Urinary bladder (tissue), 4 donors: Measurements from ENCODE around the gene SORCS2. TPM values are rescaled to one million over a fixed set of nuclear protein-coding genes. Genes with fewer than 3 reads are reported as not detected.

Experiments
- DNase-seq: peaks from one replicate; pipeline ENCODE4 v3.0.0-alpha.2; 2015; ENCODE audit errors: extremely low spot score
- H3K27ac ChIP-seq: one replicate; pipeline ENCODE4 v1.5.1; 2013; ENCODE audit warnings: low read depth, mild to moderate bottlenecking, moderate library complexity
- H3K36me3 ChIP-seq: one replicate; pipeline ENCODE4 v1.6.1; 2013; ENCODE audit warnings: mild to moderate bottlenecking, moderate library complexity; ENCODE audit not compliant: insufficient read depth
- H3K4me1 ChIP-seq: one replicate; pipeline ENCODE4 v1.6.1; 2013; ENCODE audit warnings: mild to moderate bottlenecking, moderate library complexity; ENCODE audit not compliant: insufficient read depth
- H3K4me3 ChIP-seq: one replicate; pipeline ENCODE4 v1.5.1; 2013; ENCODE audit warnings: low read depth, low read length
- WGBS: extraction: QIAGEN DNeasy Blood & Tissue Kit; methylation state at CpG from one replicate; pipeline ENCODE4 v1.1.7; 2013; 5-methylcytosine and 5-hydroxymethylcytosine counted together
- polyA plus RNA-seq: library from polyadenylated mRNA; stranded (reverse); fragments of 200-250 nt; gene quantifications from one replicate; pipeline ENCODE4 v1.2.3, GENCODE V29; 2013
- total RNA-seq: library from RNA; depleted of rRNA; stranded (reverse); fragments of >200 nt; gene quantifications from one replicate; pipeline ENCODE4 v1.2.3, GENCODE V29; 2014
- donor health status: healthy with polysubstance abuse.
- donor health status: healthy.

SORCS2 gene
- total and polyA plus RNA-seq, 2 donors: 5.3 to 10.8 TPM

- Histone ChIP-seq H3K4me1 (no peaks in the 10 kb centered on the region), H3K4me3 (no peak overlapping the region), H3K36me3 (no peaks in the 10 kb centered on the region), H3K27ac (no peak overlapping the region)
- 78% methylated on average over 16 of the region's 16 CpGs for WGBS
- no peak for DNase-seq
Measured at GRCh38 chr4:7428261-7429068, 236.1 kb downstream of the SORCS2 start.

DNA sequence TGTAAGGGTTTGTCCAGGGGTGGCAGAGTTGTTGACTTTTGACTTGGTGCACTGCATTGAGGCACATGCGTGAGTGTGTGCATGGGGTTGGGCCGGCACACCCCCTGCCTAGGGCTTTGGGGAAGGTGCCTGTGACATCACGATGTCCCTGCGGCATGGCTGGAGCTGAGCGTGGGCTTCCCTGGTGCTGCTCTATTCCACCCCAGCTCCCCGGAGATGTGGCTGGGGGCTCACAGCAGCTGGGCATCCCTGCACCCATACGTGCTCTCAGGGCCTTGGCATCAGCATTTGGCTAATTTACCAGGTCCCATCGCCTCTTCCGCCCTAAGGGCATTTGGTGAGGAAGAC, 236.7 kb downstream of the SORCS2 start:
- H3K4me1 ChIP-seq: no peaks in the 10 kb centered on the region
- 90% methylated on average over 9 of the region's 9 CpGs for WGBS
- no peak for DNase-seq

DNA sequence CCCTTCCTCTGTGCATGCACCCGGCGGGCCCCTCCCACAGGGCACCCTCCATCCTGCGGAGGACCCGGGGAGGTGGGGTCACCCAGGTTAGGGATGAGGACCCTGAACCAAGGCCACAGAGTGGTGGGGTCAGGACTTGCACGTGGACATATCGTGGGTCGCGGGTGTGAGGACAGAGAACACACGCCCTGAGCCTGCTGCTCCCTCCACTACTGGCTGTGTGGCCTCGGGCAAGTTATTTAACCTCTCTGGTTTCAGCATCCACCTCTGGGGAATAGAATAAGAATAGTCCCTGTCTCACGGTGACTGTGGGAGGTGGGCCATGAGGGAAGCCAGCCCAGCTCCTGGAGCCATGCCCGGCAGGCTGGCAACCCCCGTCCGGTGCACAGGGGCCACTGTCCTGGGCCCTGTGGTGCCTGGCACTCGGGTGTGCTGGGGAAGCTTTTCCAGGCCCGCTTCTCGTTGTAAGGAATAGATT, 237.3 kb downstream of the SORCS2 start:
- Histone ChIP-seq H3K4me3 (no peak overlapping the region), H3K4me1 (no peaks in the 10 kb centered on the region), H3K36me3 (no peaks in the 10 kb centered on the region), H3K27ac (no peak overlapping the region)
- no peak for DNase-seq
- 77% methylated on average over 17 of the region's 17 CpGs for WGBS

More for the DNA sequence above, 236.7 kb downstream of the SORCS2 start:
- H3K27ac ChIP-seq: no peak overlapping the region
- H3K4me3 ChIP-seq: no peak overlapping the region
- H3K36me3 ChIP-seq: no peaks in the 10 kb centered on the region

DNA sequence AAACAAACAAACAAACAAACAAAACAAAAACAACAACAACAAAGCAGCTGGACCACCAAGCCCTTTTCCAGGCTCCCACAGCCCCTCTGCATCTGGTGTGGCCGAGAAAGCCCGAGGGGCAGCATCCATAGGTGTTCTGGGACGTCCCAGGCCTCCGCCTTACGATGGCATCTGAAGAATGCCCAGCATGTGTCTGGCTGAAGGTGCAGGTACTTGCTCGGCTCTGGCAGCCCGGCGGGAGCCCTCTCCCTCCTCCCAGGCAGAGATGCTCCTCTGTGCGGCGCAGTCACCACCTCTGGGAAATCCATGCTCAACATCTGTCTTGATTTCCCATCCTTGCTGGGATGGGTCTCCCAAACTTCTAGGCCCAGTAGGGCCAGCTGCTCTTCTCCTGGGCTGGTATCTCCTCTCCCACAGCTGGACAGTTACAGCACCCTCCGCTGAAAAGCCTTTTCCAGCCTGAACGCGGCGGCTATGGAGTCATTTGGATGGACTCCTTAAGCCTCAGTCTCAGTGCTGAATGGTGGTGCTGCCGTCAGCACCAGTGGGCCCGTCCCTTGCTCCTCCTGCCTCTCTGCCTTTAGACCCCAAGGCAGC, 238.1 kb downstream of the SORCS2 start:
- Histone ChIP-seq H3K36me3 (no peaks in the 10 kb centered on the region), H3K4me3 (no peak overlapping the region), H3K27ac (no peak overlapping the region), H3K4me1 (no peaks in the 10 kb centered on the region)
- WGBS: 65% methylated on average over 16 of the region's 16 CpGs
- DNase-seq: no peak

DNA sequence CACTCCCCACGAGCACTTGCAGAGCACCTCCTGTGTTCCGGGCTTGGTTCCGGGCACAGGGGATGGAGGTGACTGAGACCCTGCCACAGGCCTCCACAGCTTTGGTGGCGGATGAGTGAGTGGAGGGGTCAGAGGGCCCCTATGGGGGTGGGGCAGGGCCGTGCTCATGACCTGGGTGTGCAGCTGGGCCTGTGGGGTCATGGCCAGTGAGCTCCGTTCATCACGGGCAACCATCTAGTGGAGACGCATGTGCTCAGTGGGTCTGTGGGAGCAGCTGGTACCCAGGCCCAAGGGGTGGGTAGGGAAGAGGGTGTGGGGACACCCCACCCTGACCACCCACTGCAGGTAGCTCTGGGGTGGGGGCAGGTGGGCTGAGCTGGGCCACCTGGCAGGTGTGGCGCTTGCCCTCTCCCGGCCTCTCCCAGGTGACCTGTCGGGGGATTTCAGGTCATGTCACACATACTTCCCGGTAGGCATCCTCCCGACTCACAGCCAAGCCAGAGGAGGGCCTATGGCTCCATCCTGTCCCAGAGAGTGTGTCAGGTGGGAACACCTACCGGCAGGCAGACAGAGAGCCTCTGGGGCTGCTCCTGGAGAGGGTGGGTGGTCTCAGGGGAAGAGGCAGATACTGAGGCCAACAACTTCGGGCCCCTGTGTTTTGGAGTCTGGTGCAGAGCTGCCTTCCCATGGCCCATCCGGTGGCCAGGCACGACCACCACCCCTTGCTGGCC, 238.8 kb downstream of the SORCS2 start:
- no peak for DNase-seq
- no peaks in the 10 kb centered on the region for H3K36me3 ChIP-seq
- no peak overlapping the region for H3K27ac ChIP-seq
- no peaks in the 10 kb centered on the region for H3K4me1 ChIP-seq
- no peak overlapping the region for H3K4me3 ChIP-seq
- 88% methylated on average over 17 of the region's 17 CpGs for WGBS

DNA sequence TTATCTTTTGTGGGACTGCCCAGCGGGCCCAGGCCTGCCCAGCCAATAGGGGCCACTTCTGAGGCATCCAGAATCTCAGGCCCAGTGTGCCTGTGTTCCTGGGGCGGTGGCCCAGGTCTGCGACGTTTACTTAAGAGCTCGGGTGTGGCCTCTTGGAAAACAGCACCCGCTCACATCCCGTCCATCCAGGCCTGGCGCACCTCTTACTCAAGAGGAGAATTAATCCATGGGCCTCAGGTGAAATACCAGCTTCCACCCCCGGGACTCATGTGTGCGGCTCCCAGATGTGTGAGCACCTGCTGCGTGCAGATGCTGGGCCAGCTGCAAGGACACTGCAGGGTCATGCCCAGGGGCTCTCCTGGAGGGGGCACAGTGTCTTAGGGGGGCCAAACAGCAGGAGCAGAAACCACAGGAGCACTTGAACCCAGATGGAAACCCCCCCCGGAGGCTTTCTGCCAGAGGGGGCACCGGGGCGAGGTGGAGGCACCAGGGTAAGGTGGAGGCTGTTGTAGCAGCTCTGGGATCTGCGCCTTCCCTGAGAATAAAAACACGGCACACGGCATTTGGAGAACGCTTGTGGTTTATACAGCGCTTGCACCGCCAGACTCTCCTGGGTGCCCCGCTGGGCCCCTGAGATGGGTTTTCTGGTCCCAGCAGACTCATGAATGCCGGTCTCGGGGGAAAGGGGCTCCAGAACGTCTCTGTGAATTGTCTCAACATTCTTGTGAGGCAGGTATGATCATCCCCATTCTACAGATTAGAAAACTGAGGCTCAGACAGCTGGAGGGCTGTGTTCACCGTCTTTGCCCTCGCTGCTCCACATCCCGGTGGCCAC, 239.6 kb downstream of the SORCS2 start:
- Histone ChIP-seq H3K4me1 (no peaks in the 10 kb centered on the region), H3K36me3 (no peaks in the 10 kb centered on the region), H3K27ac (no peak overlapping the region), H3K4me3 (no peak overlapping the region)
- 91% methylated on average over 27 of the region's 27 CpGs for WGBS
- DNase-seq: no peak

DNA sequence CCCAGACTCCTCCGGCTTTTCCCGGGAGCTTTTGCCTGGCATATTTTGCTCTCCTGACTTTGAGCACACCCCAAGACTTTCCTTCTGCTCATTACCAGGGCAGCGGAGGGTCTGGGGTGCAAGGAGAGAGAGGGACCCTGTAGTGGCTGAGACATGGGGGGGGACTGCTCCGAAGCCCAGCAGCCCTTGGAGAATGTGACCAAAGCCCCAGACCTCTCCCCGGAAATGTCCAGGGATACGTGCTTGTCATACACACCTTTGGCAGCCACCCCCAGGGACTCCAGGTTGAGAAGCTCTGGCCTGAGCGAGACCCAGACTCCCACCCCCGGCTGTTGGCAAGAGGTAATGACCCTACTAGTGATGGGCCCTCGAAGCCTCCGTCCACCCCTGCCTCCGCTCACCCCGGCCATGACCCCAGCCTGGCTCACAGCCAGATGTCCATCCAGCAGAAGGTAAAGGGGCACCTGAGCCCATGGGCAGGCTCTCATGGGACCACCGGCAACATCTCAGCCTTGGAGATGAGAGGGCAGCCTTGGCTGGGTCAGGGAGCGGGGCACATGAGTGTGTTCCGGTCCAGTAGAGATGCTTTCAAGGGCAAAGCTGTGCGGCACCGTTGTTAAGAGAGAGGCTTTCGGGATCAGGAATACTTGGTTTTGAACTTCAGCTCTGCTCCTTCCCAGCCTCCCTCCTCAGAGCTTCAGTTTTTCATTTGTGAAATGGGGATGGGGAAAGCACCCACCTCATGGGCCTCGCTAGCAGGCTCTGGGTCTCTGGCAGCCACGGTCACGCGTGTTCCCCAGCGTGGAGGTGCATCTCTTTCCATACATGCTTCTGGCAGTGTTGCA, 240.4 kb downstream of the SORCS2 start:
- no peak overlapping the region for H3K27ac ChIP-seq
- no peaks in the 10 kb centered on the region for H3K36me3 ChIP-seq
- WGBS: 91% methylated on average over 23 of the region's 23 CpGs
- no peak overlapping the region for H3K4me3 ChIP-seq
- no peak for DNase-seq
- no peaks in the 10 kb centered on the region for H3K4me1 ChIP-seq

GRCh38 chr4:7433376-7434140, 241.2 kb downstream of the SORCS2 start:
- Histone ChIP-seq H3K27ac (no peak overlapping the region), H3K36me3 (no peaks in the 10 kb centered on the region), H3K4me3 (no peak overlapping the region), H3K4me1 (no peaks in the 10 kb centered on the region)
- DNase-seq: no peak
- 92% methylated on average over 28 of the region's 28 CpGs for WGBS

GRCh38 chr4:7434141-7434765, 241.9 kb downstream of the SORCS2 start:
- H3K27ac ChIP-seq: no peak overlapping the region
- no peak for DNase-seq
- no peak overlapping the region for H3K4me3 ChIP-seq
- H3K4me1 ChIP-seq: no peaks in the 10 kb centered on the region
- H3K36me3 ChIP-seq: no peaks in the 10 kb centered on the region
- 91% methylated on average over 26 of the region's 26 CpGs for WGBS

- WGBS: 21% methylated on average over 7 of the region's 7 CpGs
- no peaks in the 10 kb centered on the region for H3K4me1 ChIP-seq
- H3K36me3 ChIP-seq: no peaks in the 10 kb centered on the region
- H3K27ac ChIP-seq: no peak within 1 kb of the TSS
- H3K4me3 ChIP-seq: no peak within 1 kb of the TSS
- DNase-seq: no peak
Measured at GRCh38 chr4:7434766-7435150, 242.4 kb downstream of the SORCS2 start, which contains the start of gene PSAPL1. PSAPL1 (minus strand) TSS chr4:7434930; CDS start chr4:7434879, 51 bp downstream.

DNA sequence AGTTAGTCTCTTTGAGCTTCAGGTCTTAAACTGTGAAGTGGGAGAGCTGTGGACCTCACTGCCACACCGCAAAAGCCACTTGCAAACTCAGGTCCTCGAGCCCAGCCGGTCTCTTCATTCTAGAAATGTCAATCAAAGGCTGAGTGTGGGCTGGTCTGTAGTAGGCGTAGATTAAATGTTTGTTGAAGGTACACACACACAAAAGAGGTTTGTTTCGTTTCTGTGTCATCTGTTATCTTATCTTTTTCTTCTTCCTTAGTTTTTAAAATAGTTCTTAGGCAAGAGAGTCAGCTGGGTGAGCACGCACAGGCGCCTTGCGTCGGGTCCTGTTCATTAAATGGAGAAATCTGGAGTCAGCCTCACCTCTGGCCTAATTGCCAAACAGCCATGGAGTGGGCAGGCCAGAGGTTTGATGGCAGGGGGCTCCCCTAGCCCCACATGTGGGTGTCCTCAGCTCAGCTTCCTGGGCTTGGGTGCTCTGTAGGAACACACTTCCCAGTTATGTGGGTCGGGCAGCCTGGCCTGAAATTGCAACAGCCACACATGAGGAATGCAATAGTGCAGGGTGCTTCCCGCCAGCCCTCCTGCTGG, 243.2 kb downstream of the SORCS2 start:
- no peaks in the 10 kb centered on the region for H3K4me1 ChIP-seq
- no peak overlapping the region for H3K4me3 ChIP-seq
- DNase-seq: no peak
- WGBS: 78% methylated on average over 11 of the region's 11 CpGs
- no peak overlapping the region for H3K27ac ChIP-seq
- no peaks in the 10 kb centered on the region for H3K36me3 ChIP-seq
